ENCODE data around the gene ABO.
"Not testable (repeated sequence)": the region's sequence is repeated elsewhere in the genome, so short reads cannot be mapped to it uniquely, and the experiment has no call there.

ABO gene

DNA sequence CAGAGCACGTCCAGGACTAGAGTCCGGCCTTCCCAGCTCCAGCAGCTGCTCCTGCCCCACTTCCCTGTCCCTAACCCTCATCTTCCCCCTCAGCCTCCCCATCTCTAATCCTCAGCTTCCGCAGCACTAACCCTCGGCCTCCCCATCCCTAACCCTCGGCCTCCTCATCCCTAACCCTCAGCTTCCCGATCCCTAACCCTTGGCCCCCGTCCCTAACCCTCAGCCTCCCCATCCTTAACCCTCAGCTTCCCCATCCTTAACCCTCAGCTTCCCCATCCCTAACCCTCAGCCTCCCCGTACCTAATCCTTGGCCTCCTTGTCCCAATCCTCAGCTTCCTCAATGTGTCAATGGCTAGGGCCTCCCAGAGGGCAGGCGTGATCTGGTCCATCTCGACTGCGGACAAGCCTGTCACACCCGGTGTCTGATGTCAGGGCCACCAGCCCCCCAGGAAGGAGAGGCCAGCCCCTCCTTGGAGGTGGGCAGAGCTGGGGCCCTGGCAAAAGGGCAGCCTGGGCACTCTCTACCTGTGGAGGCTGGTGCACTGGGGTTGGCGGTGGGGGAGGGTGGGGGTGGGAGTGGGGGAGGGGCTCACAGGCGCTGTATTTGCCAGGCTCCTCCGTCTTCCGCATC is 67.3 kb downstream of the ABO start:
- Histone ChIP-seq H3K4me3 (replicated peaks; ENCODE audit: low read depth, low read length) (no peak overlapping the region), H3K36me3 (ENCODE audit: control insufficient read depth, insufficient read depth, low read length) (no peaks in the 10 kb centered on the region), H3K27me3 (replicated peaks; ENCODE audit: control insufficient read depth, insufficient read depth, low read length) (peaks cover 1% of the 10 kb centered on the region; the same call in 1 of the 2 replicates)
- no peak for DNase-seq (ENCODE audit: extremely low read depth, insufficient read length)
- TF ChIP-seq, protein P1, sequence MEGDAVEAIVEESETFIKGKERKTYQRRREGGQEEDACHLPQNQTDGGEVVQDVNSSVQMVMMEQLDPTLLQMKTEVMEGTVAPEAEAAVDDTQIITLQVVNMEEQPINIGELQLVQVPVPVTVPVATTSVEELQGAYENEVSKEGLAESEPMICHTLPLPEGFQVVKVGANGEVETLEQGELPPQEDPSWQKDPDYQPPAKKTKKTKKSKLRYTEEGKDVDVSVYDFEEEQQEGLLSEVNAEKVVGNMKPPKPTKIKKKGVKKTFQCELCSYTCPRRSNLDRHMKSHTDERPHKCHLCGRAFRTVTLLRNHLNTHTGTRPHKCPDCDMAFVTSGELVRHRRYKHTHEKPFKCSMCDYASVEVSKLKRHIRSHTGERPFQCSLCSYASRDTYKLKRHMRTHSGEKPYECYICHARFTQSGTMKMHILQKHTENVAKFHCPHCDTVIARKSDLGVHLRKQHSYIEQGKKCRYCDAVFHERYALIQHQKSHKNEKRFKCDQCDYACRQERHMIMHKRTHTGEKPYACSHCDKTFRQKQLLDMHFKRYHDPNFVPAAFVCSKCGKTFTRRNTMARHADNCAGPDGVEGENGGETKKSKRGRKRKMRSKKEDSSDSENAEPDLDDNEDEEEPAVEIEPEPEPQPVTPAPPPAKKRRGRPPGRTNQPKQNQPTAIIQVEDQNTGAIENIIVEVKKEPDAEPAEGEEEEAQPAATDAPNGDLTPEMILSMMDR (IDR thresholded peaks at IDR 0.05; ENCODE audit: insufficient read depth, low read length, poor library complexity, severe bottlenecking) = no peak

DNA sequence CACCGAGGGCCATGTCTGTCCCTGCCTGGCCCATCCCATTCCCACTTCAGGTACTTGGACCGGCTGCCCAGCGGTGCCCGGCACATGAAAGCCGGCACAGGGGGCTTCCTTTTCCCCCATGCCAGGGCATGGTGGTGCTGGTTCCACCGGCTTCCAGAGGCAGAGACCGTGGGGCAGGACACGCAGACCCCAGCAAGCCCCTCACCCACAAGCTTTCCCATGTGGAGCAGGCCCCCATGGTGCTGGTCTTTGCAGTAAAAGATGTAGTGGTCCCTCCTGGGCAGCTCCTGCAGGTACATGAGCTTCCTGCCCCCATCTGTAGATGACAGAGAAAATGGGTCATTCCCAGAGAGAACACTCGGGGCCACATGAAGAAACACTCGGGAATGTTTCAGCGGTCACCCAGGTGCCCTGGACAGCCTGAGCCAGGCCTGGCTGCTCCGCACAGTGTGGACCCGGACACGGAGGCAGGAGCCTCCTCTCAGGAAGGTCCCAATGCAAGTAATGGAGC is 67.9 kb downstream of the ABO start:
- Histone ChIP-seq H3K4me3 (replicated peaks; ENCODE audit: low read depth, low read length) (no peak overlapping the region), H3K27me3 (replicated peaks; ENCODE audit: control insufficient read depth, insufficient read depth, low read length) (peaks cover 1% of the 10 kb centered on the region; the same call in 1 of the 2 replicates), H3K36me3 (ENCODE audit: control insufficient read depth, insufficient read depth, low read length) (no peaks in the 10 kb centered on the region)
- no peak for DNase-seq (ENCODE audit: extremely low read depth, insufficient read length)
- TF ChIP-seq, protein P1 (IDR thresholded peaks at IDR 0.05; ENCODE audit: insufficient read depth, low read length, poor library complexity, severe bottlenecking) = no peak

DNA sequence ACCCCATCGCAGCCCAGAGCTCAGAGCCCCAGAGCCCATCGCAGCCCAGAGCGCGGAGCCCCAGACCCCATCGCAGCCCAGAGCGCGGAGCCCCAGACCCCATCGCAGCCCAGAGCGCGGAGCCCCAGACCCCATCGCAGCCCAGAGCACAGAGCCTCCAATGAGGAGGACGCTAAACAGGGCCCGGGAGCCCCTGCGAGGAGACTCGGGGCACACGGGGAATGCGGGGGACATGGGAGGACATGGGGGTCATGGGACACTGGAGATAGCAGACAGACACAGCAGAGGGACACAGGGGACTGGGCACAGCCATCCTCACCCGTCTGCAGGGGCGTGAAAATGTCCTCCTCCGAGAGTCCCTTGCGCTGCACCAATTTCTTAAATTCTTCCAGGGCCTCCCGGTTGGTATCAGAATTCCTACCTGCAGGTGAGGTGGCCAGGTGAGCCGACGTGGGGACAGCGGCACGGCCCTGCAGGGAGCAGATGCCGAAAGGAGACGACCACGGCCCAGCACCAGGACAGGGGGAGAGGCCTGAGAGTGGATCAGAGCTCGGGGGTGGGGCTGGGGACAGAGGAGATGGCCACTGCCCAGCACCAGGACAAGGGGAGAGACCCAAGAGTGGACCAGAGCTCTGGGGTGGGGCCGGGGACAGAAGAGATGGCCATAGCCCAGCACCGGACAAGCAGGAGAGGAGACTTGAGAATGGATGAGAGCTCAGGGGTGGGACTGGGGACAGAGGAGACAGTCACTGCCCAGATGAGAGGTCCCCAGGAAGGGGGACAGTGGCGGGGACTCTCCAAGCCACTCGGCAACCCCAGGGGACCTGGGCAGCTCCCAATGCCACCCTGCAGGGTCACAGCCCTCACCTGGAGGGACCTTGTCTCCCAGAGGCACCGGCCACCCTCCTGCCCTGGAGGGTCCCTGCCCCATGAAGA is 68.7 kb downstream of the ABO start:
- H3K27me3 ChIP-seq (replicated peaks; ENCODE audit: control insufficient read depth, insufficient read depth, low read length) = peaks cover 1% of the 10 kb centered on the region; the same call in 1 of the 2 replicates
- H3K4me3 ChIP-seq (replicated peaks; ENCODE audit: low read depth, low read length) = no peak overlapping the region
- H3K36me3 ChIP-seq (ENCODE audit: control insufficient read depth, insufficient read depth, low read length) = no peaks in the 10 kb centered on the region
- DNase-seq (ENCODE audit: extremely low read depth, insufficient read length) = no peak
- TF ChIP-seq, protein P1 (IDR thresholded peaks at IDR 0.05; ENCODE audit: insufficient read depth, low read length, poor library complexity, severe bottlenecking) = no peak

DNA sequence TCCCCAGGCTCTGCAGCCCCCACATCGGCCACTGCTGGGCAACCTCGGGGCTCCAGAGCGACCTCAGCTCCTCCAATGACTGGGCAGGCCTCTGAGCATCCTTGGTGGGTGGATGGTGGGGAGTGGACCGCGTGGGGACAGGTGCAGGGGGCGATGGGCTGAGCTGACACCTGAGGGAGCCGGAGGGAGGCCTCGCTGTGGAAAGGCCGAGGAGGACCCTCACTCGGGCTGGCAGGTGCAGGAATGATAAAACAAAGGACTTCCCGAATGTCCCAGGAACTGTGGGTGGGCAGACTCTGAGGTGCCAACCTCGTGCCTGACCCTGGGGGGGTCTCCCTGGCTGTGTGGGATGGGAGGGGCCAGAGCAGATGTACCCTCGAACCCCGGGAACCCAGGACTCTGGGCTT is 69.5 kb downstream of the ABO start:
- H3K4me3 ChIP-seq (replicated peaks; ENCODE audit: low read depth, low read length); H3K27me3 ChIP-seq (replicated peaks; ENCODE audit: control insufficient read depth, insufficient read depth, low read length); DNase-seq (ENCODE audit: extremely low read depth, insufficient read length); H3K36me3 ChIP-seq (ENCODE audit: control insufficient read depth, insufficient read depth, low read length): not testable (repeated sequence)
